HG02852 (cell line): ENCODE data around the gene EPHA2.
"Not testable (repeated sequence)": the region's sequence is repeated elsewhere in the genome, so short reads cannot be mapped to it uniquely, and the experiment has no call there.

Source experiments
- ATAC-seq: cut with Tn5 transposase; IDR thresholded peaks from one replicate; pipeline ENCODE4 v1.9.1; 2021; ENCODE audit warnings: mild to moderate bottlenecking, moderate library complexity; ENCODE audit not compliant: unreplicated experiment

EPHA2 gene

DNA sequence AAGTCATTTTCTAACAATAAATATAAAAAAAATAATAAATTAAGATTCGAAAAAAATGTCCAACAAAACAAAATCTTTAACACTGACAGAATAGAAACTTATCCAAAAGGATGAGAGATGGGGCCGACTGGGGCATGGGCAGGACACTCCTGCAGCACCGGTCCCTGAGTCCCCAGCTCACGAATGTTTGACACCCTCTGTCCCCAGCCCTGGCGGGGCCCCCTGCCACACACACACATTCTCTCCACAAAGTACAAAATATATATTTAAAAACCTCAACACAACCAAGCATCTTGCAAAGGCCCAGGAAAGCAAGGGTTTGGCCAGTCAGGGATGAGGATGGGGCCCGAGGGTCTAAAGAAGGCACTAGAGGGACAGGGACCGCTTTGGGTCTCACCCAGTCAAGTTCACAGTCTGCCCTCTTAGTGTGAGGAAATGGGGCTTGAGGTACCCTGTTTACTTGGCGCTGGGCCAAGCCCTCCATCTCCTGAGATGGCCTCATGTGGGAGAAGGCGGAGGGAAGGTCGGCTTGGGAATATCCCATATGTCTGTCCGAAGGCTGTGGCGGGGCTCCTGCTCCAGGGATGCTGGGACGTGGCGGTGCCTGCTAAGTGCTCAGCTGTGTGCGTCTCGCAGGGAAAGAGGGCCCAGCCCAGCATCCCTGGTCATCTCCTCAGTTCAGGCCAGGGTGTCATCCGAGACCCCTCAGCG, 31.3 kb downstream of the EPHA2 start:
- no peak for ATAC-seq

DNA sequence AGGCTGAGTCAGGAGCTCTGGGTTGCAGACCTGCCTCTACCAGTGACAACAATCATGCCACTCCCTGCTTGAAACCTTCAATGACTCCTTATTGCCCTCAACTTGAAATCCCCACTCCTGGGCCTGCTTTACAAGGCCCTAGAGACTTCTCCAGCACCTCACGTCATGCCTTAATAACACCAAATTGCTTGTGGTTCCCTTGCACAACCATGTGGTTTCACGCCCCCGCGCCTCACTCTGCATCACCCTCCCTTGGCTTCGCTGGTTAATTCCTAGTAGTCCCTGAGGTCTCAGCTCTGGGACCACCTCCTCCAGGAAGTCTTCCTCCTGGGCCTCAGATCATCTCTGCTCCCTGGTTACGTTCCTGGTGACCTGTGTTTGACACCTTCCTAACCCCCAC, 33.0 kb downstream of the EPHA2 start:
- ATAC-seq, result no peak

DNA sequence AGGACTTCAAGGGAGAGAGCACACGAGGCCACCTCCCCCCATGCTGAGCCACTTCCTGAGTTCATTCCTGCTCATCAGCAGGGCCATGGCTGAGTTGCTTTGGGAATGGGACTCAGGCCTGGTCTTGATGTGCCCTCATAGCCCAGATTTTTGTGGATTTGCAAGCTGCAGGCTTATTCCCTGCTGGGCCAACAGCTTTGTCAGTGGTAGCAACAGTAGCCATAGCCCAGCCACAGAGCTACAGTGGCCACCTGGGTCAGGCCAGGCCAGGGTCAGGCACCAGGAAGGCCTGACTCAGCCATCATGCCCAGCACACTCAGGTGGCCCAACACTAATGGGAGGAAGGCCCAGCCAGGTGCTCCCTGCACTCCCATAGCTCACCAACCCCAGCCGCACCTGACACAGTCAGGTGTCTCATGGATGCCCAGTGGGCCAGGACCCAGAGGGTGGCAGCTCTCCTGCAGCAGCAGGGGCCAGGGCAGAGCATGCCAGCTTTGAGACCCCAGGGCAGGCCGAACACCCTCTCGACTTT, 33.5 kb downstream of the EPHA2 start:
- no peak for ATAC-seq

DNA sequence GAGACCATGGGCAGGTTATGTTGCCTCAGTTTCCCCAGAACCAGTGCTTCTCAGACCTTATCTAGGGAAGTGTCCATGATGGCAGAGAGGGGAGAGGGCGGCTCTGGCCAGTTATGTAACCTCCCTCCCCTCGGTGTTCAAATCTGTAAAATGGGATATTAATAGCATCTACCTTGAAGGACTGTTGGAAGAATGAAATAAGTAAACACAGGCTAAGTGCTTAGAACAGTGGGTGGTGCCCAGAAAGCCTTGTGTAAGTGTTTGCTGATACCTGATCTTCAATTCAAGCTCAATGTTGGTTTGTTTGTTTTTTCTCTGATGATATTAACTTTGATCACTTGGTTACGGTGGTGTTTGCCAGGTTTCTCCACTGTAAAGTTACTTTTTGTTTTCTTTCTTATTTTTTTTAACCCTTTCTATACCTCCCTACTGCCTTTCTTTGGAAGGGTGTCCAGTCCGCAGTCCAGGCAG, 34.9 kb downstream of the EPHA2 start:
- ATAC-seq, result no peak

DNA sequence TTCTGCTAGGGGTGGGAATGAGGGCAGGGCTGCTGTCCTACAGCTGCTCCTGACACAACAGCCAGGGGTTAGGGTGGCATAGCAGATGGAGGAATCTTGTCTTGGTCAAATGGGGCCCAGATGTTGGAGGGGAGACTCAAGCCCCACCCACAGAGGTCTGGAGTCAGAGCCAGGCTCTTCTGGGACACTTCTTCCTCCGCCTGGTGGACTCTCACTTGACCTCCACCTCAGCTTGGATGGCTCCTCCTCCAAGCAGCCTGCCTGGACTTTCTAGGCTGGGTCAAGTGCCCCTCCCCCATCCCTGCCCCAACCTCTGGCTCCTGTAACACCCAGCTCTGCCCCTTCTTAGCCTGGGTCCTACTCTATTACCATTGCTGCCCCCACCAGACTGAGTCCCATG, 35.5 kb downstream of the EPHA2 start:
- ATAC-seq, result no peak

DNA sequence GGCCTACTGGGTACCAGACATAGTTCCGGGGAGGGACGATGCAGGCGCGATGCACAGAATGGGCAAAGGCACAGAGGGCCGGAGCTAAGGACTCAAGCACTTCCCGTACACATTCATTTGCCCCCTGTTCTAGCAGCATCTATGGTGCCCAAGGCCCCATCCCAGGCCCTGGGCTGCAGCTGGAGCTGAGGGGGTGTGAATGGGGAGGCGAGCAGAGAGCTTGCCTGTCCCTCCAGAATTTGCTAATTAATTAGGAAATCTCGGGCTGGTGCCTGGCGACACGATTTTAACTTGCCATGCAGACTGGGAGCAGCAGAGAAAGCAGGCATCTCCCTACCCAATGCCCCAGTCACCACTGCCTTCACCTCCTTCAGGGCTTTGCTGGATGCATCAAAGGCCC, 35.9 kb downstream of the EPHA2 start:
- ATAC-seq, result no peak

DNA sequence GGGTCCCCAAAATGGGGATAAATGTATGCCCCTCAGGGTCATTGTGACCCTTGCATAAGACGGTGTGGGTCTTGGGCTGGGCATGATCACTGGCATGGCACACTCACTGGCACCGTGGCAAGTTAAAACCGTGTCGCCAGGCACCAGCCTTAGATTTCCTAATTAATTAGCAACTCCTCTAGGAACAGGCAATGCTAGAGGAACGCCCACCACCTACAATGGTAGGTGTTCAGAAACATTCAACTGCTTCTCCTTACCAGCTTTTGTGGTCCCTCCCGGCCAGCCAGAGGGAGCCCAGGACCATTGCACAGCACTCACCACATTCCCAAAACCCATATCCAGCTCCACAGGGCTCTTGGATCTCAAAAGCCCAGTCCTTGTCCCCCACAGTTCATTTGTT, 36.4 kb downstream of the EPHA2 start:
- no peak for ATAC-seq

DNA sequence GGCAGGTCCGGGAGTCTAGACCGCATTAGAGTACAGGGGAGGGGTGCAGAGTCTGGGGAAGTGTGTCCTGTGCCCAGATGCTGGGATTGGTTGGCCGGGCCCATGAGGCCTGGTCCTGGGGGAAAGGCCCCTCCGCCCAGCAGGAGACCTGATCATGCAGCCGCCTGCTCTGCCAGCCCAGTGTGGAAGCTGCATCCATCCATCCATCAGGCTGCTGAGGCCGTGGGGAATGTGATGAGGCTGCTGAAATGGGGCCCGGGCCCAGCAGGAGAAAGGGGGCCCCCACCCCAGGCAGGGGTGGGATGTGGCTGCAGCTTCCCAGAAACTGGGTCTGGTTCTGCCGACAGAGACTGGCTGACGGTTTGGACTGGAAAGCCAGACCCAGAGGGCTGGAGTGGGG, 37.2 kb downstream of the EPHA2 start:
- no peak for ATAC-seq

DNA sequence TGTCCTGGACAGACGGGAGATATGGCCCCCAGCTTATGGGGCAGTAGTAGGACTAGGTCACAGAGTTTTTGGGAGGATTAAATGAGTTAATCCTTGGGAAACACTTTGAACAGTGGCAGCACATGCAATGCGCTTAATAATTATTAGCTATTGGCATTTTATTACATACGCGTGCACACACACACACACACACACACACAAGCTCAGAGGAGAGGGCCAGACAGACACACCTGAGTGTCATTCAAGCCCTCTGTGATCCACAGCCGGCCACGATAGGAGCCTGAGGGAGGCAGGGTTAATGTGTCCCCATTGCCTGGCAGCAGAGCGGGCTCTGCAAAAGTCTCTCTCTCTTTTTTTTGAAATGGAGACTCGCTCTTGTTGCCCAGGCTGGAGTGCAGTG, 37.9 kb downstream of the EPHA2 start:
- no peak for ATAC-seq

DNA sequence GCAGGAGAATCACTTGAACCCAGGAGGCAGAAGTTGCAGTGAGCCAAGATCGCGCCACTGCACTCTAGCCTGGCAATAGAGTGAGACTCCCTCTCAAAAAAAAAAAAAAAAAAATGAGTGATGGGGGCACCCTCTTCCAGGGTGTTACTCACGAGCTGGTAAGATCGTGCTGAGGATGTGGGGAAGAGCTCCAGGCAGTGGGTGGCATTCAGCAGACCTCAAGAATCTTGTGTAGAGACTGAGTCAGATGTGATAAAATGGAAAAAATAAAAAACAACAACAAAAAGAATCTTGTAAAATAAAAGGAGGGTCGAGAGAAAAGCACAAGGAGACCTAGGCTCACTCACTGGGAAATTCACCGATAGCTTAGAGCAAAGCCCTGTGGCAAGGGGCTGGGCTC, 38.5 kb downstream of the EPHA2 start:
- no peak for ATAC-seq

DNA sequence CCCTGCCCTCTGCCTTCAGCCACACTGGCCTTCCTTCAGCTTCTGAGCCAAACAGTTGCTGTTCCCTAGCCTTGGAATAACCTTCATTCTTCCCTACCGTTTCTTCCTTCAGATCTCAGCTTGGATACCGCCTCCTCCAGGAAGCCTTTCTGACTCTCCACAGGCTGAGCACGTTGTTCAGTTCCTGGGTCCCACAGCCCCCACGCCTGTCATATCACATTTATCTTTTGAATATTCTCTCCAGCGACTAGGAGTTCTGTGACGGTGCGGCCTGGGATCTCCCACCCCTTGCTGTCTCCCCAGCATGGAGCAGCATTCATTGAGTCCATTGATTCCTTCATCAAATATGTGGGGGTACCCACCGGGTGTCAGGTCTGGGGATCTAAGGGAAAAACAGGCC, 39.2 kb downstream of the EPHA2 start:
- no peak for ATAC-seq

DNA sequence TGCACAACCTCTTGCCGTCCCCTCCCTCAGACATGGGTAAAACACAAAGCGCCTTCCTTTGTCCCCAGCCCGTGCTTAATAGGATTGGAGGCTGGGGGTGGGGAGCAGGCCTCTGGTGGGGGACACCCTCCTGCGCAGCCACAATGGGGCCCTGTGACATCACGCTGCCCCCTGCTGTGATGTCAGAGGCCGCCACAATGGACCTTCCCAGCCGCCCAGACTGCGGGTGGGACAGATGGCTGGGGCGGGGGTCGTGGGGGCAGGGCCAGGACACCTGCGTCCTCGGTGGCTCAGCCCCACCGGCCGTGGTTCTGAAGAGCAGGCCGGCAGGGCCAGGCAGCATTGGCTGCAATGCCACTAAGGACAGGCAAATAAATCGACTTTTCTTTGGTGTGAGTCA, 39.9 kb downstream of the EPHA2 start:
- no peak for ATAC-seq

DNA sequence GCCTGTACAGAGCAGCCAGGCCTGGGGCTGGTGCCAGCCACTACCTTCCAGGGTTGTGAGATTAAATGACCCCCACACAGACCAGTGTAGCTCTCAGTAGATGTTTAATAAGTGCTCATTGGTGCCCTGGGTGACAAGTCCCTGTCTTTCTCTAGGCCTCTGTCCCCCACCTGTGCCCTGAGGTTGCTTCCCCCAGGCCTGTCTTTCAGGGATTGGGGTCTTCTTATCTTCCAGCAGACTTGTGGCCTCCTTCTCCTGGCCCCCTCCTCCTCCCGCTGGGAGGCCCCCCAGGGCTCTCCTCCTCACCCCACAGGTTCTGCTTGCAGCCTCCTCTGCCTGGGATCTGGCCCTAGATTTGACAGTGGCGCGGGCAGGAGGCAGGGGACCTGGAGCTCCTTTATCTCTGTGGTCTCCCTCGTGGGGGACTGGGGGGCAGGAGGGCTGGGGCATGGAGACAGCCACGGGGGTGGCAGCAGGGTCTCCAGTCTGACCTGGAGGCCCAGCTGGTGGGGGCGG, 40.3 kb downstream of the EPHA2 start:
- ATAC-seq, result no peak

DNA sequence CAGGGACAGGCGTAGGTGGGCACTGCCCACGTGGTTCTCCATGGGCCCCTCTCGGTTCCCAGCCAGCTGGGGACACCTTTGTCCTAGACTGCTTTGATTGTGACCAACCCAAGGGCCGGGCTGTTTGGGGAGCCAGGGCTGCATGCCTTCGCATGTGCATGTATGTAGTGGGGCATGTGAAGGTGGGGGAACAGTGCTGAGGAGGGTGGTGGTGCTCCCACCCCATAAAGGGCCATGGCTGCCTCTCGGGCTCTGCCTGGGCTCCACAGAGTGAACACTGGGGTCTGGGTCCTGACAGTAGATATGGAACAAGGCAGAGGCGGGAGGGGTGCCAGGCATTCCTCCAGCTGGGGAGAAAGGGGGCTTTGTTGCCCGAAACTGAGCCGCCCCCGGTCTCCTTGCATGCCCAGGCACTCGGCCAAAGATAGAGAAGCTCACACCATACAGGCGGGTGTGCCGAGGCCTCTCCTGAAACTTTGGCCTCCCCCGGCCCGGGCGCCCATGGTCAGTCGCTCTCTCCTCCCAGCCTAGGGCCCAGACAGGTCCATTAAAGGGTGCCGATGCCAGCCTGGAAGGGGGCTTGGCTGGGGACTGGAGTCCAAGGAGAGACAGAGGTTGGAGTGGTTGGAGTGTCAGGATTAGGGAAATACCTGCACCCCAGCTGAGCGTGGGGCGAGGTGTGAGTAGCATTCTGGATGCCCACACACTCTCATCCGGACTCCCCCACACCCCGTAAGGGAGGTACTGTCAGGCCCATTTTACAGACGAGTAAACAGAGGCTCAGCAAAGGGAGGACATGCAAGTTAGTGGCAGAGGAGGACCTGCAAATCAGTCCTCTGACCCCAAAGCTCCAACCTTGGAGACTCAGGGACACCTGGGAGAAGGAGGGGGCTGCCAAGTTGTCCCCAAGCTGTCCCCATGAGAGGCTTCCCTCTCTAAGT, 41.1 kb downstream of the EPHA2 start:
- ATAC-seq, result no peak

DNA sequence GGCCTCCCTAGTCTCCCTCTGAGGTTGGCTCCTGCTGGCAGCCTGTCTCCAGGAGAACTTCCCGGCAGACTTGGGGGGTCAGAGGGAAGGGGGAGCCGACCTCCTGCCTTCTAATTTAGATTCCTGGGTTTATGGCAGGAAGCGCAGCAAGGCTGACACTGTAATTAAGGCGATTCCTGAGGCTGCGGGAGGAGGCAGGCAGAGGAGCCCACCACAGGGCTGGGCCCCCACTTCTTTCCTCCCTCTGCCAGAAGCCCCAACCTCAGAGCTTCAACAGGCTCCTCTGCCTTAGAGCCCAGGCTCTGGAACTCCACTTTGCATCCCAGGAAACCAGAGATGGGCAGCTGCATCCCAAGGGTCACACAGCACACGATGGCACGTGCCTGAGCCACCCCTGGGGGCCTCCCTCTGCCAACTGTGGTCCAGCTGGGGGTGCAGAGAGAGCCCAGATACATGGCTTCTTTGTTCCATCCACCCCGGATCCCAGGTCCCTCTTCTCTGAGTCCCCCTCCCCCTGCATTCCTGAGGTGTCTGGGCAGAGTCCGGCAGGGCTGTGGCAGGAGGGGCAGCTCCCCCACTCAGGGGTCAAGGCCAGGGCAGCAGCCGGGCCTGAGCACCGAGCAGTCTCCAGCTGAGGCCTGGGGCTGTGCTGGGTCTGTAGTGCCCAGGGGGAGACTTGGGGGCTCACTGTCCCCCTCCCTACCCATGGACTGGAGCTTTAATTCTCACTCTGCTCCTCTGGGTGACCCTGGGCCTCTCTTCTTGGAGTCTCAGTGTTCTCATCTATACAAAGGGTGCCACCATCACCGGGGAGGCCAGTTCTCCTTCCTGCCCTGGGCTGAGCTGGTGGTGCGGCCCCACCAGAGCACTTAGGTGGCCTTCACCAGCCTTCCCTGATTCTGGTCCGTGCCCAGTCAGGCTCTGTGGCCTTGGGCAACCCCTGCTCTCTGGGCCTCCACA, 43.0 kb downstream of the EPHA2 start:
- no peak for ATAC-seq

DNA sequence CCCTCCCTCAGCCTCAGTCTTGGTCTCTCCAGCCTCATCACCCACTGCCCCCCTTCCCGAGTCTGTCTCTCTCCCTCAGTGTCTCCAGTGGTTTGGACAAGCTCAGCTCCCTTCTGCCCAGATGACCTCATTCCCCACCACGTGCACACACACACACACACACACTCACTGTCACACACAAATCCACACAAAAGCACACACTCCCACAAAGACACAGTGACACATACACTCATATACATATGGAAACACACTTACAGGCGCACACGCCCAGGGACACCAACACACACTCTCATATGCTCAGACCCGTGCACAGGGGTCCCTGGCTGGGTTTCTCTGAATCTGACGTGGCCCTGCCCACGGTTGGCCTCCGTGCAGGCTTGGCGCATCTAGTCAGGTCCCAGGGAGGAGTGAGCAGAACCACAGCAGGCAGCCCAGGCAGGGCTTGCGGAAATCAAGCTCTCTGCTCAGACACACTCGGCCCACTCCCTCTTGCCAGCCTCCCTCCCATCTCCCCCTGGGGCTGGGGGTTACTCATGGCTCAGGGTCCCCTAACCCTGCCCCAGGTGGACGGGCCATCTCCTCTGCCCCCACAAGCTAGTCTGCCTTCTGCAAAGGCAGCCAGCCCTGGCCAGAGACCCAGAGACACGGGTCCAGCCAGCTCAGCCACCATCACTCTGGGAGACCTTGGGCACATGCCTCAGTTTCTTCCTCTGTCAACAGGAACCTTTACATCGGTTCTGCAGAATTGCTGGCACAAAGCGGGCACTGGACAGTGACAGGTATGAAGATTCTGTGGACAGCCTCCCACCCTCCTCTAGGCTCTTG, 43.9 kb downstream of the EPHA2 start:
- no peak for ATAC-seq

DNA sequence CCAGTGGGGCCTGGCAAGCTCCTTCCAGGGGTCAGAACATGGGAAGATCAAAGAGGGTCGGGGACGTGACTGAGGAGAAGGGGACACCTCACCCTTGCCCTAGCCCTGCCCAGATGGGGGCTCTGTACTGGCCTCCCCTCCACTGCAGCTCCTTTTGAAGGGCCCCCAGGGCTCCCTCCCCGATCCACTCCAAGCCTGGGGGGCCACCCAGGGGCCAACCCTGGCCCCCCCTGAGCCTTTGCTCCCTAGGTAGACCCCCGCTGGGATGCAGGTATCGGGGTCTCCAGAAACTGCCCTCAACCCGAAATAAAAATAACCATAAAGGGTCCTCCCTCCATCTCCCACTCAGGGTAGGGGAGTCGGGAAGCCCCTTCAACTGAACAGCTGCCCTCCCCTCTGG, 45.0 kb downstream of the EPHA2 start:
- no peak for ATAC-seq

DNA sequence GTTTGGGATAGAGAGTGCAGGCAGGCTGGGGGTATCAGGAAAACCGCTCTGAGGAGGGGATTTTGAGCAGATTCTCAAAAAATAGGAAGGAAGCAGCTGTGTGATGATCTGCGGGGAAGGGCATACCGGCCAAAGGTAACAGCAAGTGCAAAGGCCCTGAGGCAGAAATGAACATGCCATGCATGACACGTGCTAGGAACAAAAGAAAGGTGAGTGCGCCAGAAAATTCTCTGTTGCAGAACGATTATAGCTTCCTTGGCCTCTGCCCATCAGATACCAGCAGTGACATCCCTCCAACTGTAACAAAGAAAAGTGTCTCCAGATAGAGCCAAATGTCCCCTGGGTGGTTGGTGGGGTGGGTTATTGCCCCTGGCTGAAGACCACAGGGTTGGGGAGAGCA, 45.4 kb downstream of the EPHA2 start:
- ATAC-seq, result no peak

DNA sequence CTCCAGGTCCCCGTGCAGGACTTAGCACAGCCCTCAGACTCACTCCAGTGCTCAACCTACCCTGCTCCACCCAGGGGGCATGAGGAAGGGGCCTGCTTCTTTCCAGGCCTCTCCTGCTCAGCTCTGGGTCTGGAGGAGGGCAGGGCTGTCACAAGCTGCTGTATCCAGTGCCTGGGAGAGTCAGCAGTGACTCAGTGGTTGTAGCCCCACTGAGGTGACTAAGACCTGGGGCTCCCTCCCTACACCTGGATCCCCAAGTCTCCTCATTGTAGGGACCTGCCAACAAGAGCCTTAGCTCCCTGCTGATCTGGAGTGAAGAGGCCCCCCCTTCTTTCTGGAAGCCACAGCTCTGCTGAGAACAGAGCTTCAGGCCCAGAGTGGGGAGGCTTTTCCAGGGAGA, 46.3 kb downstream of the EPHA2 start:
- ATAC-seq, result no peak

DNA sequence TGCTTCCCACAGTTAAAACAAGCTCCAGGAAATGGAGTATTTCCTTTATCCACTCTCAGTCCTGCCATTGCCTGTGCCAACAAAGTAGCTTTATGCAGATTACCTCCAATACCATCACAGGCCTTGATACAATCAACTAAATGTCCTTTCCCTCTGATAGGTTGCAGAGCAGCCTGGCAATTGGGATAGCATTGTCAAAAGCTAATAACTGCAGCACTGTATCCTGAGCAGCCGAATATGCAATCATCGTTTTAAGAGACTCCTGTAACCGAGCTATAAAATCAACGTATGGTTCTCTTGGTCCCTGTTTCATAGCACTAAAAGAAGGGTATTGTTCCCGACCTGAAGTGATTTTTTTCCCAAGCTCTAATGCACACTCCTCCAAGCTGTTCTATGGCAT, 48.8 kb downstream of the EPHA2 start:
- ATAC-seq, result not testable (repeated sequence)
